GM12865 (cell line): ENCODE data around the gene MINDY3.

Experiments
- DNase-seq: peaks from one replicate; pipeline ENCODE4 v3.0.0; 2010; ENCODE audit warnings: low read depth
- H3K4me3 ChIP-seq: 2 replicates; pipeline ENCODE4 v1.5.1; 2011; ENCODE audit warnings: mild to moderate bottlenecking, low read depth, low read length, control low read depth
- CTCF ChIP-seq: IDR thresholded peaks from 2 replicates; pipeline ENCODE4 v1.5.1; 2011; ENCODE audit warnings: low read length, control low read depth, low read depth, inconsistent platforms; ENCODE audit not compliant: insufficient read depth; ENCODE audit errors: missing control alignments

The MINDY3 gene

GRCh38 chr10:15760681-15761080, 99.6 kb downstream of the MINDY3 start:
- DNase-seq: no peak
- H3K4me3 ChIP-seq: no peak overlapping the region
- no peak for TF ChIP-seq CTCF

GRCh38 chr10:15759265-15759664, 101.0 kb downstream of the MINDY3 start:
- no peak for DNase-seq
- TF ChIP-seq CTCF: no peak
- no peak overlapping the region for H3K4me3 ChIP-seq

- no peak overlapping the region for H3K4me3 ChIP-seq
- no peak for TF ChIP-seq CTCF
- DNase-seq: no peak
Observed at GRCh38 chr10:15758618-15759017, 101.7 kb downstream of the MINDY3 start.

GRCh38 chr10:15754937-15755336, 105.4 kb downstream of the MINDY3 start:
- no peak overlapping the region for H3K4me3 ChIP-seq
- TF ChIP-seq CTCF: no peak
- no peak for DNase-seq

GRCh38 chr10:15751046-15751445, 109.3 kb downstream of the MINDY3 start:
- TF ChIP-seq CTCF: no peak
- H3K4me3 ChIP-seq: no peak overlapping the region
- no peak for DNase-seq

- no peak for TF ChIP-seq CTCF
- DNase-seq: peak; percentile 22
- H3K4me3 ChIP-seq: no peak overlapping the region
Observed at GRCh38 chr10:15748126-15748525, 112.2 kb downstream of the MINDY3 start.

GRCh38 chr10:15747632-15748031, 112.7 kb downstream of the MINDY3 start:
- DNase-seq: no peak
- no peak for TF ChIP-seq CTCF
- no peak overlapping the region for H3K4me3 ChIP-seq
